ENCODE measurements around the gene SPATA6. TPM values are rescaled to one million over a fixed set of nuclear protein-coding genes. Genes with fewer than 3 reads are reported as not detected.

SPATA6 gene
- total and polyA plus RNA-seq, 4 donors: 1.1 to 5.5 (median 2.4) TPM

GRCh38 chr1:48415050-48415449 lies 57.0 kb downstream of the SPATA6 start:
- no peaks in the 10 kb centered on the region for H3K27me3 ChIP-seq (ENCODE audit: control insufficient read depth in 4 of 4, insufficient read depth in 4 of 4, low read length in 3 of 4)
- WGBS: 90% methylated on average over 4 of the region's 4 CpGs
- TF ChIP-seq MAX (IDR thresholded peaks at IDR 0.05): no peak
- no peak for TF ChIP-seq EGR1 (IDR thresholded peaks at IDR 0.05; ENCODE audit: low read depth in 2 of 2)
- TF ChIP-seq ATF3 (IDR thresholded peaks at IDR 0.05): no peak
- TF ChIP-seq NR2F2 (IDR thresholded peaks at IDR 0.05): no peak
- no peak for TF ChIP-seq RAD21 (IDR thresholded peaks at IDR 0.05)
- no peak for TF ChIP-seq SP1 (IDR thresholded peaks at IDR 0.05)
- no peak for TF ChIP-seq YY1 (IDR thresholded peaks at IDR 0.05)
- TF ChIP-seq GABPA (IDR thresholded peaks at IDR 0.05 in 1 of 2, conservative IDR thresholded peaks at IDR 0.05 in 1 of 2): no peak
- no peak for TF ChIP-seq TAF1 (conservative IDR thresholded peaks at IDR 0.05)
- no peak for TF ChIP-seq RXRA (IDR thresholded peaks at IDR 0.05)
- no peak for TF ChIP-seq HNF4G (IDR thresholded peaks at IDR 0.05)
- TF ChIP-seq CTCF (IDR thresholded peaks at IDR 0.05; ENCODE audit: low read depth, low read length, missing input control): no peak
- no peak for TF ChIP-seq FOXA2 (IDR thresholded peaks at IDR 0.05)
- TF ChIP-seq JUND (IDR thresholded peaks at IDR 0.05): no peak
- TF ChIP-seq FOXA1 (IDR thresholded peaks at IDR 0.05): no peak

GRCh38 chr1:48414264-48414663 lies 57.7 kb downstream of the SPATA6 start:
- Histone ChIP-seq H3K4me3 (ENCODE audit: low read depth in 1 of 3, low read length in 3 of 3) (no peak overlapping the region), H3K9ac (ENCODE audit: low read depth in 1 of 2, low read length in 2 of 2) (no peak overlapping the region), H3K36me3 (ENCODE audit: control insufficient read depth in 4 of 4, insufficient read depth in 3 of 4, low read depth in 1 of 4, low read length in 3 of 4) (no peaks in the 10 kb centered on the region), H3K4me1 (ENCODE audit: control insufficient read depth in 4 of 4, insufficient read depth in 4 of 4, low read length in 3 of 4) (no peaks in the 10 kb centered on the region), H3K27ac (ENCODE audit: low read depth in 1 of 2, low read length in 2 of 2) (no peak overlapping the region), H3K9me3 (ENCODE audit: control insufficient read depth in 4 of 4, low read length in 3 of 4) (no peaks in the 10 kb centered on the region), H3K27me3 (ENCODE audit: control insufficient read depth in 4 of 4, insufficient read depth in 4 of 4, low read length in 3 of 4) (no peaks in the 10 kb centered on the region)
- 73% methylated on average over 2 of the region's 2 CpGs for WGBS
- DNase-seq (ENCODE audit: low spot score): no peak
- TF ChIP-seq GABPA (IDR thresholded peaks at IDR 0.05 in 1 of 2, conservative IDR thresholded peaks at IDR 0.05 in 1 of 2) (no peak), NR2F2 (IDR thresholded peaks at IDR 0.05) (no peak), YY1 (IDR thresholded peaks at IDR 0.05) (no peak), JUND (IDR thresholded peaks at IDR 0.05) (no peak), REST (IDR thresholded peaks at IDR 0.05) (no peak), CTCF (IDR thresholded peaks at IDR 0.05; ENCODE audit: low read depth, low read length, missing input control) (no peak), HNF4A (conservative IDR thresholded peaks at IDR 0.05) (no peak), SP1 (IDR thresholded peaks at IDR 0.05) (no peak)

More at GRCh38 chr1:48415050-48415449, 57.0 kb downstream of the SPATA6 start:
- H3K4me3 ChIP-seq (ENCODE audit: low read depth in 1 of 3, low read length in 3 of 3): no peak overlapping the region
- H3K9me3 ChIP-seq (ENCODE audit: control insufficient read depth in 4 of 4, low read length in 3 of 4): no peaks in the 10 kb centered on the region
- H3K27ac ChIP-seq (ENCODE audit: low read depth in 1 of 2, low read length in 2 of 2): no peak overlapping the region
- H3K36me3 ChIP-seq (ENCODE audit: control insufficient read depth in 4 of 4, insufficient read depth in 3 of 4, low read depth in 1 of 4, low read length in 3 of 4): no peaks in the 10 kb centered on the region
- no peak for DNase-seq (ENCODE audit: low spot score)
- H3K4me1 ChIP-seq (ENCODE audit: control insufficient read depth in 4 of 4, insufficient read depth in 4 of 4, low read length in 3 of 4): no peaks in the 10 kb centered on the region
- H3K9ac ChIP-seq (ENCODE audit: low read depth in 1 of 2, low read length in 2 of 2): no peak overlapping the region

Measured in liver (tissue), 9 donors.